ENCODE data around the gene EMILIN2. TPM values are rescaled to one million over a fixed set of nuclear protein-coding genes. Genes with fewer than 3 reads are reported as not detected.

The EMILIN2 gene
- total and polyA plus RNA-seq, 2 of the 8 experiments (the other 6 are each of a cell fraction or from before 2014, with no cell fraction given), result 6.0 to 7.5 TPM

GRCh38 chr18:2881840-2882195 lies 35.0 kb downstream of the EMILIN2 start:
- no peak overlapping the region for H3K9ac ChIP-seq (replicated peaks in 1 of 4; ENCODE audit: extremely low read depth in 1 of 4, low read depth in 3 of 4, low read length in 3 of 4)
- no peaks in the 10 kb centered on the region for H3K79me2 ChIP-seq (ENCODE audit: control insufficient read depth in 1 of 2, insufficient read depth in 2 of 2, low read length in 2 of 2)
- no peak overlapping the region for H2BK12ac ChIP-seq (ENCODE audit: low read depth, low read length)
- ChIA-PET CTCF (ENCODE audit: partially characterized antibody) (no interaction called here), POLR2A (ENCODE audit: partially characterized antibody) (no interaction called here)
- H2BK5ac ChIP-seq (ENCODE audit: low read depth, low read length), result no peak overlapping the region
- H4K5ac ChIP-seq (ENCODE audit: insufficient read length, low read depth, low read length), result no peak overlapping the region
- H2BK20ac ChIP-seq (ENCODE audit: low read length), result no peak overlapping the region
- no peak overlapping the region; the same call in 1 of the 2 replicates for H4K8ac ChIP-seq (ENCODE audit: extremely low read depth, insufficient read depth, low read length)
- H2AFZ ChIP-seq (ENCODE audit: low read length), result no peak overlapping the region
- H3K27ac ChIP-seq (ENCODE audit: low read depth, low read length), result no peak overlapping the region
- H3K4me1 ChIP-seq (replicated peaks in 1 of 4; ENCODE audit: control insufficient read depth in 3 of 4, insufficient read depth in 4 of 4, low read length in 3 of 4), result no peaks in the 10 kb centered on the region
- 90% methylated on average over 9 of the region's 9 CpGs; no CpG with 5 or more reads in 1 of the 2 experiments for WGBS, 2 experiments (ENCODE audit: extremely low coverage in 1 of 2, insufficient coverage in 1 of 2, insufficient read length in 1 of 2, insufficient replicate concordance in 2 of 2, low coverage in 1 of 2, low lambda C conversion rate in 2 of 2, missing lambda C conversion rate in 1 of 2)
- FAIRE-seq (no peak), DNase-seq (ENCODE audit: low read depth in 1 of 2, low spot score in 2 of 2) (no peak)
- H3K4me2 ChIP-seq (ENCODE audit: insufficient read depth in 1 of 2, low read depth in 2 of 2, low read length in 2 of 2), result no peak overlapping the region
- H2BK15ac ChIP-seq (ENCODE audit: low read length), result no peak overlapping the region
- no peaks in the 10 kb centered on the region for H3K23me2 ChIP-seq (ENCODE audit: low read depth, low read length)
- no peak overlapping the region for H3K4ac ChIP-seq (replicated peaks; ENCODE audit: insufficient read length, low read depth, low read length)
- no peaks in the 10 kb centered on the region for H3K9me3 ChIP-seq (ENCODE audit: insufficient read depth in 2 of 2, low read depth in 1 of 2, low read length in 1 of 2)
- no peak overlapping the region for H3K56ac ChIP-seq (replicated peaks; ENCODE audit: insufficient read length, low read depth, low read length)
- H3K14ac ChIP-seq (ENCODE audit: insufficient read length), result no peak overlapping the region
- H2BK120ac ChIP-seq (replicated peaks; ENCODE audit: low read depth, low read length), result no peak overlapping the region
- TF ChIP-seq SIN3A (conservative IDR thresholded peaks at IDR 0.05 in 1 of 2, IDR thresholded peaks at IDR 0.05 in 1 of 2; ENCODE audit: low read depth in 1 of 2, low read length in 2 of 2) (no peak), CTBP2 (IDR thresholded peaks at IDR 0.05; ENCODE audit: borderline replicate concordance, insufficient read depth, insufficient read length, low read length) (no peak), RAD21 (IDR thresholded peaks at IDR 0.05 in 1 of 2, conservative IDR thresholded peaks at IDR 0.05 in 1 of 2; ENCODE audit: low read depth in 2 of 2, low read length in 2 of 2) (no peak), NANOG (IDR thresholded peaks at IDR 0.05; ENCODE audit: insufficient read depth, low read depth, low read length, poor library complexity, severe bottlenecking) (no peak), ZNF274 (IDR thresholded peaks at IDR 0.05; ENCODE audit: borderline replicate concordance, extremely low read depth, low read length) (no peak), POLR2AphosphoS5 (IDR thresholded peaks at IDR 0.05; ENCODE audit: low read depth, low read length) (no peak), RXRA (IDR thresholded peaks at IDR 0.05; ENCODE audit: insufficient read depth, low read depth, low read length) (no peak)
- H4K91ac ChIP-seq (replicated peaks; ENCODE audit: insufficient read length, low read length), result no peak overlapping the region
- no peak overlapping the region for H3K18ac ChIP-seq (ENCODE audit: extremely low read depth, low read length)
- no peak overlapping the region for H3K23ac ChIP-seq (ENCODE audit: insufficient read length)
- H3K4me3 ChIP-seq (ENCODE audit: extremely low read depth in 1 of 4, insufficient read depth in 2 of 4, low read depth in 3 of 4, low read length in 4 of 4), result no peak overlapping the region
- no peak overlapping the region for H2AK5ac ChIP-seq (ENCODE audit: low read depth, low read length)
- no peaks in the 10 kb centered on the region for H4K20me1 ChIP-seq (replicated peaks in 1 of 2; ENCODE audit: control insufficient read depth in 1 of 2, insufficient read depth in 2 of 2, low read length in 2 of 2)
- H3K27me3 ChIP-seq (replicated peaks in 1 of 4; ENCODE audit: control insufficient read depth in 3 of 4, extremely low read depth in 1 of 4, insufficient read depth in 3 of 4, low read length in 3 of 4), result no peaks in the 10 kb centered on the region
- H3K79me1 ChIP-seq (ENCODE audit: low read depth, low read length), result no peaks in the 10 kb centered on the region
- H3K36me3 ChIP-seq (ENCODE audit: control insufficient read depth in 2 of 4, insufficient read depth in 4 of 4, low read length in 3 of 4), result no peaks in the 10 kb centered on the region
